HPDE6-E6E7 (cell line): ENCODE results near the gene CACNA1H.

Experiments
- DNase-seq: peaks from one replicate; pipeline ENCODE4 v3.0.0; 2011; ENCODE audit warnings: missing footprints; ENCODE audit errors: extremely low spot score

CACNA1H gene

GRCh38 chr16:1142911-1143310, 10.0 kb upstream of the CACNA1H start:
- DNase-seq, result no peak

- DNase-seq, result no peak
Observed at GRCh38 chr16:1143761-1144450, 9.0 kb upstream of the CACNA1H start.

GRCh38 chr16:1144476-1145382, 8.2 kb upstream of the CACNA1H start:
- no peak for DNase-seq

- no peak for DNase-seq
Observed at GRCh38 chr16:1145383-1146100, 7.4 kb upstream of the CACNA1H start.

GRCh38 chr16:1146409-1146808, 6.5 kb upstream of the CACNA1H start:
- DNase-seq, result no peak

- DNase-seq, result no peak
Observed at GRCh38 chr16:1147027-1147426, 5.9 kb upstream of the CACNA1H start.

- DNase-seq, result no peak
Observed at GRCh38 chr16:1149101-1149636, 3.7 kb upstream of the CACNA1H start.

- DNase-seq, result no peak
Observed at GRCh38 chr16:1150511-1150982, 2.4 kb upstream of the CACNA1H start.

- DNase-seq, result no peak
Observed at GRCh38 chr16:1151424-1152122, 1.3 kb upstream of the CACNA1H start.

GRCh38 chr16:1152123-1152638, 725 bp upstream of the CACNA1H start:
- no peak for DNase-seq

- DNase-seq, result no peak
Observed at GRCh38 chr16:1153480-1154160, 714 bp downstream of the CACNA1H start.

GRCh38 chr16:1154291-1154886, 1.5 kb downstream of the CACNA1H start:
- DNase-seq, result no peak

GRCh38 chr16:1154887-1155331, 2.0 kb downstream of the CACNA1H start:
- no peak for DNase-seq

GRCh38 chr16:1155353-1156054, 2.6 kb downstream of the CACNA1H start:
- no peak for DNase-seq

GRCh38 chr16:1156055-1156982, 3.4 kb downstream of the CACNA1H start:
- no peak for DNase-seq

- DNase-seq, result no peak
Observed at GRCh38 chr16:1156983-1157638, 4.2 kb downstream of the CACNA1H start.

- no peak for DNase-seq
Observed at GRCh38 chr16:1157639-1158455, 4.9 kb downstream of the CACNA1H start.
